ENCODE measurements around the gene IKZF2.
"Not testable (repeated sequence)": the region's sequence is repeated elsewhere in the genome, so short reads cannot be mapped to it uniquely, and the experiment has no call there.

The IKZF2 gene

DNA sequence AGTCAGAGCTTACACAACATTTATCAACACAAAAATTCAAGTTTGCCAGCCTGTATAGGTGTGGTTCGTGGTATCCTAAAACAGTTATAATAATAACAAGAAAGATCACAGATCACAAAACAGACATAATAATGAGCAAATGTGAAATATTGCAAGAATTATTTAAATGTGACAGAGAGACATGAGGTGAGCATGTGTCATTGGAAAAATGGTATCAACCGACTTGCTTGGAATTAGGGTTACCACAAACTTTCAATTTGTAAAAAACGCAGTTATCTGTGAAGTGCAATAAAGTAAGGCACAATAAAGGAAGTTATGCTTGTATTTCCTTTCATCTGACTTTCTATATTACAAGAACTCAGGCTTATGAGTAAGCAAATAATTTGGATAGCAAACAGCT, 116.8 kb downstream of the IKZF2 start:
- no peak for DNase-seq (ENCODE audit: low read depth)

- no peak for DNase-seq (ENCODE audit: low read depth)
Observed at GRCh38 chr2:213032607-213033006, 118.8 kb downstream of the IKZF2 start.

DNA sequence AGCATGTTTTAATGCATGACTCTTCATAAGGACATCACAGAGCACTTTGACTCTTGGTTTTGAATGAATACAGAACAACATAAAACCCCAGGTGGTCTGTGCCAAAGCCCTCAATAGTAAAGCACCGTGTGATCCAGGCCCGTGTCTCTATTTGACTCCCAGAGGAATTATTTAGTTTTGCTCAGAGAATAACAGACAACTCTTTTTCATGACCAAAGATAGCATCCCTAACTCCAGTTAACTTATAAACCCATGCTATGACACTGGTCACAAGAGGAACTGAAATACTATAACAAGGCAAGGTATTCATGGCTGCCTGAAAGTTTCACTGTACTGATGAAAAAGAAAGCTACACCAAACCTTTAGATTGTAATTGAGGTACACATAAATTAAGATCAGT, 128.4 kb downstream of the IKZF2 start:
- DNase-seq (ENCODE audit: low read depth) = no peak

- DNase-seq (ENCODE audit: low read depth) = no peak
Observed at GRCh38 chr2:213021971-213022899, 129.2 kb downstream of the IKZF2 start.

- not testable (repeated sequence) for DNase-seq (ENCODE audit: low read depth)
Observed at GRCh38 chr2:213020913-213021312, 130.5 kb downstream of the IKZF2 start.

DNA sequence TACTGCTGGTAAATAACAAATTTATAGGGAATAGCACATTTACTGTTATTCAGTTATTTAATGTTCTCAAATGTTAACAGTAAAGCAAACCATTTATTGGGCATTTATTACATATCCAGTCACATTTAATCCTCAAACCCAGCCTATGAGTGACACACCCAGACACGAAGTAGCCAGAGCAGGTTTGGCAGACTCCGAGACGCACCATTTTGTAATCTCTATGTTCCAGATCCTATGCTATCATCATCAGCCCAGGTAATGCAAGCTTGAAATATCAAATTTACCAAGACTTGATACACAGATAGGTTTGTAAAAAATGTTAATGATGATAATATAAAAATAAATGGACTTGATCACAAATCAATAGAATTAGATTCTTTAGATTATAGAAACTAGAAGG, 131.1 kb downstream of the IKZF2 start:
- DNase-seq (ENCODE audit: low read depth) = no peak

GRCh38 chr2:213019368-213019767, 132.0 kb downstream of the IKZF2 start:
- DNase-seq (ENCODE audit: low read depth) = no peak

DNA sequence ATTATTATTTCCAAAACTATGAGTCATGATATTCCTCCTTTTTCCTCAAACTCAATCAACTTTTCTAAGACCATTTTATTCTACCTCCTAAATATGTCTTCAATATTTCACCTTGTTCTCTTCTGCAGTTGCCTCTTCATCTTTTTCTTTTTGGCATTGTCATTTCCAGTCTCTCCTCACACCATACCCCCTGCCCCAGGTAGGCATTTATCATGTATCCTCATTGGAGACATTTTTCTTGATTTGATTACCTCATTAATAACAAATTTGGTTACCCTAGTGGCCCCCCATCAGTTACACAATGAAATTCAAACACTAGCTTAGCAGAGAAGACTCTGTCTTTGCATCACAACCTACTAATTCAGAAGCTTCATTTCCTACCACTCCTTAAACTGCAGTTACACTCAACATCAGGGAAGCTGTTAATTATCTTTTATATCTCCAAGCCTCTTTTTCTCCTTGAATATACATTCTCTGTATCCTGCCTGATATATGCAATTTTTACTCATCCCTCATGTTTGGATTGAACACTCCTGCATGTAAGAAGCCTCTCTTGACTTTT, 133.0 kb downstream of the IKZF2 start:
- DNase-seq (ENCODE audit: low read depth) = no peak

DNA sequence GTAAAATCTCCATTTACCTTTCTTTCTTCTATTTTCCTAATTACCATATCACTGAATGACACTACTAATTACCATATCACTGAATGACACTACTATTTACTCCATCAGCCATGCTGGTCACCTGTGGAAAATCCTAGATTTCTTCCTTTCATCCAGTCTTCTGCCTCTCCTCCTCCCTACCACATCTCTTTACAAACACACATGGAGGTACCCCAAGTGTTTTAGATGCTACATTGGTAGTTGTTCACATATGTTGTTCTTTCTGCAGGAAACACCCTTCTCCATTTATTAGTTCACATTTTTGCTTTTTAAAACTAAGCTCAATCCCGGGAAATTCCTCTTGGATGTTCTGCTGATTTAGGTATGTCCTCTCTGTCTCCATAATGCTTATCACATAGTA, 134.0 kb downstream of the IKZF2 start:
- DNase-seq (ENCODE audit: low read depth) = no peak

DNA sequence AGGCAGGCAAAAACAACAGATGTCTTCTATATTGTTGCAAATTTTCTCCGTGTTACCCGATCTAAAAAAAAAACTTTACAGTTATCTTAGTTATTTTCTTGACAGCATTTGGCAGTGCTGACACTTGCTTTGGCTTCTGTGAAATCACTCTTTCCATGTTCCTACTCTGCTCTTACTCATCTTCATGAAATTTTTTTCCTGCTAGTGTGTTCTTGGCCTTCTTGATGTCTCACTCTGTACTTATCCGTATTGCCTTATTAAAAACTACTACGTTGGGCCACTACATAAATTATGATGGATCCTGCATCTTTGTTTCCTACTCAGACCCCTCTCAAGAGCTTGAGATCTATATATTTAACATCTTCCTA, 134.4 kb downstream of the IKZF2 start:
- no peak for DNase-seq (ENCODE audit: low read depth)

- DNase-seq (ENCODE audit: low read depth) = no peak
Observed at GRCh38 chr2:213016166-213016983, 135.0 kb downstream of the IKZF2 start.

DNA sequence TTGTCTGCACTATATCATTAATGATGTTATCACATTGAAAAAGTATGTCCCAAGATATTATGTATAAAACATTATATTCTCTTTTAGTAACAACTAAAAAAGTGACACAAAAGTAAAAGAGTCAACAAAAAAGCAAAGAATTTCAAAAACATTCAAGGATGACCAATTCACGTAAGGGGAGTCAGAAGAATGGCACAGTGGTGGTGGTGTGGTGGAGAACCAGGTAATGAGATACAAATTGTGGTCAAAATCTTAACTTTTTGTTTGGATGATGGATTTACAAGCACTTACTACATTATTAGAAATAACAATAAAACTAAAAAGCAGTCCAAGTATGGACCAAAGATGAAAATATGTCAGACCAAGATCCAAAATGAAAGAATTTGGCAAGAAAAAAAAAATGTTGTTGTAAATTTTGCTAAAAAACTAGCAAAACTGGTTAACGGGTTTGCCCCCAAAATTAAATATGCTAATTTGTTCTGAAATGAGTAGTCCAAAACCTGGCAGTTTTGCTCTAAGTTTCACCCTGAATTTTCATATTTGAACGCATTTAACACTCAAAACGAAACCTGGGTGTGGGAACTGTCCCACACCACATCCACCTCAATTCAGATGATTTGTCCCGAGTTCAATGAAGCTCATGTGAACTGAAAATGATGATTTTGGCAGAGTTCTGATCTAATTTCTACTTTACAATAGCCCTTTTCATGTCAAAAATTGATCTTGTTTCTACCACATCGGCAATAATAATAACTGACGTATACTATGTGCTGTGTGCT, 135.8 kb downstream of the IKZF2 start:
- no peak for DNase-seq (ENCODE audit: low read depth)

- DNase-seq (ENCODE audit: low read depth) = no peak
Observed at GRCh38 chr2:213013979-213014378, 137.4 kb downstream of the IKZF2 start.

DNA sequence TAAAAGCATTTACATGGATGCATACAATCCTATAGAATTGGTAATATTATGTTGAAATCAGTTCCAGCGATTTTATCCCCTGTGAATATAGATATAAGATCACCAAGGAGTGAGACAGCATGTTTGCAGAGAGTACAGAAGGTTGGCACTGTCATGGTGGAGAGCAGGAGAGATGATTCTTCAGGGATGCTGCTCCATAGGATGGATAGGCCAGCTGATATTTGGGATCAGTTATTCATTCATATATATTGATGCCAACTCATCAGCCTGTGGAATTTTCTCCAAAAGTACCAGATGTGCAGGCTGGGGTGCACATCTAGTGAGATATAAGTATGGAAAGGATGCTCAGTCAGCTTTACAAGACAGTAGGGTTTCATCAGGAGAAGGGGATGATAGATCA, 139.9 kb downstream of the IKZF2 start:
- no peak for DNase-seq (ENCODE audit: low read depth)

DNA sequence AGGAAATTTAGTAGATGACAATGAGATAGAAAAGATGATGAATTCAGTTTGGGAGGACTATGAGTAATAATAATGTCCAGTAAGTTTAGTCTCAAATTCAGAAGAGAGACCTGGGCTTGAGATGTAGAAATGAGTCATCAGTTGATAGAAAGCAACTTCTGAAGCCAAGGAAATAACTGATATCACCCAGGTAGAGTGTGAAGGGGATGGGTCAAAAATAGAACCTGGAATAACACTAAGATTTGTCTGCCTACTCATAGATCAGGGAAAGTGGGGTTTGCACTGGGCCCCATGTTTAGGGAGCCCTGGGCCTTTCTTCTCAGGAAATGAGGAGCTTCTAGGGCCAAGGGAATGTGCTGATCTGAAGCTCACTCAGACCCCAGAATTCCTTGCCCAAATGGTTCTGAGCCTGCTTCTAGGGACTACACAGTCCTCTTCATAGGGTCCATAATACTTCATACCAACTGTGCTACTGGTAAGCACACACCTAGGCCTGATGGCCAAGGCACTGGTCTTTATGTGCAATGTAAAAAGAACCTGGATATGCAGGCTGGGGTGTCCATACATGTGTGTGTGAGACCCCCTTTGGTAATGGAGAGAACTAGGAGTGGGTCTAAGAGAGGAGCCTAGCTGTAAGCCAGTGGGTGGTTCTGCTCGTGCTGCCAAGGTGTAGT, 141.2 kb downstream of the IKZF2 start:
- no peak for DNase-seq (ENCODE audit: low read depth)

- no peak for DNase-seq (ENCODE audit: low read depth)
Observed at GRCh38 chr2:213007290-213007838, 144.0 kb downstream of the IKZF2 start.

DNA sequence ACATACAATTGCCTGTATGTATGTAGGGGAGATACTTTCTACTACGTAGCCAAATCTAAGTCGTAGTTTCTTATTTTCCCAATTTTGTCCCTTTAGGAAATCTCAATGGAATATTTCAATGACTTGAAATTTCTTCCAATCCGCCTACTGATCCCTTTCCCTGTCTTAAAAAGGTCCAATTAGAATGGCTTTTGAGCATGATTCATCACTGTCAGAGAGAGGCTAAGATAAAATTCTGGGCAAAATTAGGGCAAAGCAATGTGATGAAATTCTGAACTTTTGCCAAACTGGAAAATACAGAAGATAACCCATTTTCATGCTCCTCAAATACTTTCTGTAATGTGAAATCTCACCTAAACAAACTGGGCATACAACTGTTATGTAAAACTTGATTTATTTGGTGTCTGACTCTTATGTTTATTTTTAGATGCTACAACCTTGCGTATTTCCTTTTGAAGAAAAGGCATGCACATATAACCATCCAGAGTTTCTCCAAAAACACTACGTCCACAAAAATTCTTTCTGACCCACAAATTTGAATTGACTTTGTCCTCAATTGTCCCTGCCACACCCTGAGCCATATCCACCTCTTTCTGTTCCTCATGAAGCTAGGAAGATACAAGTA, 147.1 kb downstream of the IKZF2 start:
- no peak for DNase-seq (ENCODE audit: low read depth)

DNA sequence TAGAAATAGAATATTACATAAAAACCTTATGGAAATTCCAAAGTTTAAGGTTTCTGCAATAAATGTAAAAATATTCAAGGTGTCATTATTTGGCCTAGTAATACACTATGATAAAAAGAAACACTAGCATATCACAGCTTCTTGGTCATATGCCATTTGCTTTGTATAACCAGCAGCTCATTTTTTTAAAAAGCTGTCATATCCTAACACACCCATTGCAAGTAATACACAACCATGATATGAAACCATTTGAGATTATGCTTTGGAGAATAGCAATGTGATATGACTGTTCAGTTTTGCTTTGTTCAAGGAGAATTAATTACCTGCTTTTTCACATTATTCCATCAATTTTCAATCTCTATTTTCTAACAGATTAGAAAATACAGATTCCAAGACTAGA, 149.0 kb downstream of the IKZF2 start:
- no peak for DNase-seq (ENCODE audit: low read depth)

GRCh38 chr2:213001297-213001910, 150.0 kb downstream of the IKZF2 start:
- DNase-seq (ENCODE audit: low read depth) = no peak

- no peak for DNase-seq (ENCODE audit: low read depth)
Observed at GRCh38 chr2:212998626-212999359, 152.6 kb downstream of the IKZF2 start.

All from stimulated activated CD8-positive, alpha-beta memory T cell treated with anti-CD3 and anti-CD28 coated beads, Interleukin-7, amount 100 ng/mL, for 24 hours (primary cell).